Transverse colon (tissue), 4 donors: ENCODE results near the gene MPRIP. TPM values are rescaled to one million over a fixed set of nuclear protein-coding genes. Genes with fewer than 3 reads are reported as not detected.

ENCODE experiments used
- DNase-seq: peaks from one replicate; pipeline ENCODE4 v3.0.0-alpha.2; 2019
- H3K27ac ChIP-seq, 4 donors: fragments of 200-600 bp; sonication (generic); 2 replicates each; pipeline ENCODE4 v1.5.1; 2016 to 2018; ENCODE audit warnings: inconsistent platforms in 4 of 4
- H3K27me3 ChIP-seq: fragments of 200-600 bp; sonication (generic); 2 replicates; pipeline ENCODE4 v1.5.1; 2017; ENCODE audit warnings: inconsistent platforms
- H3K36me3 ChIP-seq, 4 donors: fragments of 200-600 bp; sonication (generic); 2 replicates each; pipeline ENCODE4 v1.5.1; 2017 to 2019; ENCODE audit warnings: inconsistent platforms in 4 of 4
- H3K4me1 ChIP-seq, 4 donors: fragments of 200-600 bp; sonication (generic); 2 replicates each; pipeline ENCODE4 v1.5.1; 2017 to 2020; ENCODE audit warnings: inconsistent platforms in 4 of 4
- H3K4me3 ChIP-seq, 4 donors: fragments of 200-600 bp; sonication (generic); 1 replicate in 1 of 4; 2 replicates in 3 of 4; pipeline versions ENCODE4 v1.5.1 to v1.6.1; 2017 to 2019; ENCODE audit warnings: inconsistent platforms in 4 of 4
- H3K9me3 ChIP-seq, 2 donors: fragments of 200-600 bp; sonication (generic); 2 replicates each; pipeline ENCODE4 v1.5.1; 2017 to 2019; ENCODE audit warnings: inconsistent platforms in 2 of 2
- CTCF ChIP-seq, 5 experiments: fragments of 200-600 bp in 3 of 5; fragments of 450-650 bp in 2 of 5; sonication (generic) in 3 of 5; IDR thresholded peaks; 1 replicate in 2 of 5; 2 replicates in 3 of 5; pipeline ENCODE4 v1.5.1; 2016 to 2017; ENCODE audit warnings: antibody characterized with exemption in 5 of 5, inconsistent platforms in 3 of 5, mild to moderate bottlenecking in 2 of 5, moderate library complexity in 1 of 5
- EP300 ChIP-seq: sonication (generic); formaldehyde crosslinking; IDR thresholded peaks from one replicate; pipeline ENCODE4 v1.6.1; 2017; ENCODE audit warnings: antibody characterized with exemption, low read depth
- POLR2A ChIP-seq: fragments of 450-650 bp; IDR thresholded peaks from one replicate; pipeline ENCODE4 v1.6.1; 2016; ENCODE audit warnings: antibody characterized with exemption, mild to moderate bottlenecking, moderate library complexity
- POLR2AphosphoS5 ChIP-seq, 3 donors: sonication (generic); formaldehyde crosslinking; IDR thresholded peaks; one replicate each; pipeline ENCODE4 v1.6.1; 2016; ENCODE audit warnings: antibody characterized with exemption in 3 of 3
- WGBS, 2 donors: methylation state at CpG; one replicate each; pipeline ENCODE4 v1.1.5; 2018; ENCODE audit warnings: low coverage in 1 of 2; 5-methylcytosine and 5-hydroxymethylcytosine counted together
- in situ Hi-C, 4 donors: fragments of 200-750 bp; cut with MboI; loops; one replicate each; pipeline versions ENCODE4 v1.15.0 to v1.15.1; 2017; ENCODE audit warnings: low sequenced_read_pairs in 3 of 4, low pct_ligation_motif_present in 1 of 4, low pct_unique_long_range_greater_than_20kb in 1 of 4
- intact Hi-C: fragments of 100-400 bp; cut with DNase I; formaldehyde crosslinking; loops from one replicate; pipeline ENCODE4 v1.15.1; 2023; ENCODE audit warnings: low total_unique reads
- total RNA-seq, 4 donors: library from RNA; depleted of rRNA; stranded (reverse); fragments of >200 nt; gene quantifications; one replicate each; pipeline ENCODE4 v1.1.0, GENCODE V29; 2016

MPRIP gene
- total RNA-seq, 4 donors from 2014 or later = 124 to 368 (median 158) TPM

GRCh38 chr17:17053446-17054379 lies 11.5 kb downstream of the MPRIP start:
- in situ Hi-C loops (loop anchor here in 1 of 4 donors (10.0 kb wide), 1 partner anchor 59 kb away; no protein-coding TSS in a partner anchor), intact Hi-C loops (no loop called here)
- Histone ChIP-seq H3K4me1 (peaks cover 27 to 62% (median 34%) of the 10 kb centered on the region in 4 donors), H3K27ac (peak overlapping the region; percentile 77 to 79 (median 78)), H3K27me3 (no peaks in the 10 kb centered on the region), H3K9me3 (no peaks in the 10 kb centered on the region), H3K36me3 (no peaks in the 10 kb centered on the region), H3K4me3 (no peak overlapping the region)
- WGBS, 2 donors = 85% methylated on average over 4 to 8 of the region's 8 CpGs
- TF ChIP-seq POLR2AphosphoS5 (IDR thresholded peaks at IDR 0.05) = no peak
- TF ChIP-seq CTCF (IDR thresholded peaks at IDR 0.05) = no peak
- no peak for TF ChIP-seq POLR2A
- no peak for TF ChIP-seq EP300
- DNase-seq = no peak

- no peak for DNase-seq
- intact Hi-C loops (no loop called here), in situ Hi-C loops (loop anchor here in 1 of 4 donors (10.0 kb wide), 1 partner anchor 60 kb away; no protein-coding TSS in a partner anchor)
- no peak overlapping the region for H3K4me3 ChIP-seq
- 90 to 92% methylated on average over 4 of the region's 4 CpGs for WGBS, 2 donors
- no peaks in the 10 kb centered on the region for H3K9me3 ChIP-seq
- H3K4me1 ChIP-seq = peaks cover 27 to 59% (median 34%) of the 10 kb centered on the region in 4 donors
- H3K27ac ChIP-seq = peak overlapping the region in 1 of 4 donors; percentile 20
- H3K27me3 ChIP-seq = no peaks in the 10 kb centered on the region
- no peaks in the 10 kb centered on the region for H3K36me3 ChIP-seq
- TF ChIP-seq CTCF (IDR thresholded peaks at IDR 0.05) (no peak), EP300 (no peak), POLR2A (no peak), POLR2AphosphoS5 (IDR thresholded peaks at IDR 0.05) (no peak)
These were observed 12.4 kb downstream of the MPRIP start for GRCh38 chr17:17054636-17055035.

GRCh38 chr17:17055286-17056155 lies 13.3 kb downstream of the MPRIP start:
- Histone ChIP-seq H3K36me3 (no peaks in the 10 kb centered on the region), H3K4me1 (peaks cover 27 to 53% (median 34%) of the 10 kb centered on the region in 4 donors), H3K27ac (peak overlapping the region; percentile 32 to 56 (median 44)), H3K4me3 (no peak overlapping the region), H3K9me3 (no peaks in the 10 kb centered on the region), H3K27me3 (no peaks in the 10 kb centered on the region)
- no peak for DNase-seq
- intact Hi-C loops = no loop called here
- in situ Hi-C loops = loop anchor here in 1 of 4 donors (10.0 kb wide), 1 partner anchor 61 kb away; no protein-coding TSS in a partner anchor
- WGBS, 2 donors = 82 to 92% methylated on average over 2 to 16 of the region's 16 CpGs
- TF ChIP-seq CTCF (IDR thresholded peaks at IDR 0.05) (no peak), EP300 (no peak), POLR2A (no peak), POLR2AphosphoS5 (IDR thresholded peaks at IDR 0.05) (no peak)
